ENCODE data around the gene HARS1.
"Not testable (repeated sequence)": the region's sequence is repeated elsewhere in the genome, so short reads cannot be mapped to it uniquely, and the experiment has no call there.

Gene HARS1

GRCh38 chr5:140632366-140633020 is 58.7 kb downstream of the HARS1 start:
- DNase-seq, result peak; percentile 39 to 55

GRCh38 chr5:140631831-140632365 is 59.3 kb downstream of the HARS1 start:
- DNase-seq, result peak; percentile 31 to 34

- peak in 1 of 2 donors; percentile 44 for DNase-seq
Measured at GRCh38 chr5:140631036-140631417, 60.1 kb downstream of the HARS1 start.

- DNase-seq, result no peak
Measured at GRCh38 chr5:140630292-140631035, 60.7 kb downstream of the HARS1 start.

- no peak for DNase-seq
Measured at GRCh38 chr5:140628711-140629110, 62.5 kb downstream of the HARS1 start.

GRCh38 chr5:140627972-140628371 is 63.2 kb downstream of the HARS1 start:
- DNase-seq, result no peak

- not testable (repeated sequence) for DNase-seq
Measured at GRCh38 chr5:140624886-140625285, 66.3 kb downstream of the HARS1 start.

Data from CD4-positive, alpha-beta T cell treated with Interleukin-4 for 1 hour (primary cell).